HCT116 (cell line): ENCODE data around the gene LAMB2. TPM values are rescaled to one million over a fixed set of nuclear protein-coding genes. Genes with fewer than 3 reads are reported as not detected.

Experiments
- ATAC-seq: fragments of 200-7000 bp; cut with Tn5 transposase; 2 replicates; pipeline ENCODE4 v1.9.1; 2020; ENCODE audit warnings: mild to moderate bottlenecking, moderate library complexity
- BruUV-seq: library from RNA; stranded (reverse); fragments of 400-500 nt; replicated peaks from 2 replicates; lab custom pipeline; 2021; lab: Mats Ljungman, UMichigan
- CTCF ChIA-PET: fragments of 300-600 bp; sonication (Branson Sonifier 250); formaldehyde crosslinking; loops from one replicate; lab custom pipeline; 2021; ENCODE audit warnings: antibody characterized with exemption; lab: Charles Lee
- POLR2A ChIA-PET: fragments of 300-600, 350-600 bp; sonication (Branson Sonifier 250); formaldehyde crosslinking; loops from one replicate; lab custom pipeline; 2021; ENCODE audit warnings: antibody characterized with exemption; lab: Charles Lee
- RAD21 ChIA-PET, 2 experiments: fragments of 300-600 bp; sonication (Branson Sonifier 250); formaldehyde crosslinking; loops; one replicate each; lab custom pipeline; 2023; ENCODE audit warnings: low total read pairs in 2 of 2; ENCODE audit not compliant: uncharacterized antibody in 2 of 2, unreplicated experiment in 2 of 2, low non-redundant PET in 1 of 2; lab: Charles Lee
- DNase-seq: peaks from one replicate; pipeline ENCODE4 v3.0.0-alpha.2; 2010; ENCODE audit warnings: low read depth, low spot score
- H2AFZ ChIP-seq: fragments of 200-600 bp; shearing (Covaris generic), sonication (generic); 2 replicates; pipeline ENCODE4 v1.6.1; 2017; ENCODE audit warnings: low read depth, mixed run types, mixed read lengths, antibody characterized with exemption, low read length; ENCODE audit not compliant: poor library complexity, severe bottlenecking
- H3K27ac ChIP-seq: 2 replicates; pipeline ENCODE4 v1.5.1; 2012; ENCODE audit warnings: low read depth, low read length
- H3K27me3 ChIP-seq: fragments of 200-600 bp; sonication (generic); 2 replicates; pipeline ENCODE4 v1.6.1; 2016; ENCODE audit warnings: mixed run types, low read length, mixed read lengths; ENCODE audit not compliant: insufficient read depth
- H3K36me3 ChIP-seq, 2 experiments: fragments of 200-500 bp in 1 of 2; fragments of 200-600 bp in 1 of 2; sonication (Bioruptor generic) in 1 of 2; sonication (generic) in 1 of 2; 2 replicates each; pipeline versions ENCODE4 v1.5.1 to v1.6.1; 2014 to 2016; ENCODE audit warnings: low read length in 2 of 2, inconsistent platforms in 1 of 2, mixed read lengths in 1 of 2, mixed run types in 1 of 2; ENCODE audit not compliant: insufficient read depth in 2 of 2, control insufficient read depth in 1 of 2
- H3K4me1 ChIP-seq, 2 experiments: fragments of 200-600 bp in 1 of 2; sonication (generic) in 1 of 2; 2 replicates each; pipeline versions ENCODE4 v1.5.1 to v1.6.1; 2012 to 2017; ENCODE audit warnings: low read length in 2 of 2, inconsistent platforms in 1 of 2, mild to moderate bottlenecking in 1 of 2, mixed read lengths in 1 of 2, mixed run types in 1 of 2, moderate library complexity in 1 of 2; ENCODE audit not compliant: insufficient read depth in 2 of 2, control insufficient read depth in 1 of 2
- H3K4me2 ChIP-seq: fragments of 200-600 bp; sonication (generic); 2 replicates; pipeline ENCODE4 v1.6.1; 2017; ENCODE audit warnings: mixed run types, low read length, mixed read lengths
- H3K4me3 ChIP-seq, 2 experiments: fragments of 200-600 bp in 1 of 2; sonication (generic) in 1 of 2; replicated peaks in 1 of 2; 2 replicates each; pipeline ENCODE4 v1.5.1; 2011 to 2016; ENCODE audit warnings: low read length in 2 of 2, control low read depth in 1 of 2, low read depth in 1 of 2, mild to moderate bottlenecking in 1 of 2, mixed read lengths in 1 of 2, mixed run types in 1 of 2
- H3K79me2 ChIP-seq: fragments of 200-600 bp; sonication (generic); 2 replicates; pipeline ENCODE4 v1.6.1; 2017; ENCODE audit warnings: mild to moderate bottlenecking, mixed run types, low read length, moderate library complexity, mixed read lengths; ENCODE audit not compliant: insufficient read depth
- H3K9ac ChIP-seq: fragments of 200-600 bp; sonication (generic); 2 replicates; pipeline ENCODE4 v1.6.1; 2016; ENCODE audit warnings: low read length, mixed read lengths
- H3K9me2 ChIP-seq: fragments of 200-600 bp; sonication (generic), shearing (Covaris generic); 2 replicates; pipeline ENCODE4 v1.6.1; 2017; ENCODE audit warnings: mixed run types, mild to moderate bottlenecking, moderate library complexity; ENCODE audit not compliant: insufficient read depth
- H3K9me3 ChIP-seq, 2 experiments: fragments of 200-500 bp in 1 of 2; fragments of 200-600 bp in 1 of 2; sonication (Bioruptor generic) in 1 of 2; sonication (generic) in 1 of 2; 2 replicates each; pipeline ENCODE4 v1.6.1; 2014 to 2017; ENCODE audit warnings: low read length in 2 of 2, mixed read lengths in 2 of 2, inconsistent platforms in 1 of 2, low read depth in 1 of 2, mild to moderate bottlenecking in 1 of 2, mixed run types in 1 of 2, moderate library complexity in 1 of 2; ENCODE audit not compliant: control insufficient read depth in 1 of 2, insufficient read depth in 1 of 2
- H4K20me1 ChIP-seq: fragments of 200-600 bp; sonication (generic), shearing (Covaris generic); 2 replicates; pipeline ENCODE4 v1.6.1; 2017; ENCODE audit warnings: mixed run types, mild to moderate bottlenecking, moderate library complexity; ENCODE audit not compliant: insufficient read depth
- EZH2 ChIP-seq: fragments of 200-600 bp; sonication (generic); IDR thresholded peaks from 2 replicates; pipeline ENCODE4 v1.6.1; 2017; ENCODE audit warnings: antibody characterized with exemption, mixed run types
- EZH2phosphoT487 ChIP-seq: fragments of 200-600 bp; IDR thresholded peaks from 2 replicates; pipeline ENCODE4 v1.6.1; 2018; ENCODE audit warnings: antibody characterized with exemption, borderline replicate concordance
- FOSL1 ChIP-seq: IDR thresholded peaks from 2 replicates; pipeline ENCODE4 v1.6.1; 2012; ENCODE audit warnings: low read depth
- POLR2A ChIP-seq: IDR thresholded peaks from 2 replicates; pipeline ENCODE4 v1.7.0; 2011; ENCODE audit warnings: borderline replicate concordance; ENCODE audit not compliant: insufficient read depth, insufficient read length; ENCODE audit errors: extremely low read depth
- RAD21 ChIP-seq: IDR thresholded peaks from 2 replicates; pipeline ENCODE4 v1.6.1; 2012; ENCODE audit warnings: low read depth, mild to moderate bottlenecking
- SRF ChIP-seq: IDR thresholded peaks from 2 replicates; pipeline ENCODE4 v1.6.1; 2012; ENCODE audit warnings: low read depth
- YY1 ChIP-seq: IDR thresholded peaks from 2 replicates; pipeline ENCODE4 v1.6.1; 2011; ENCODE audit warnings: low read length, low read depth, moderate library complexity, mild to moderate bottlenecking; ENCODE audit not compliant: insufficient replicate concordance; ENCODE audit errors: extremely low read depth
- ZBTB33 ChIP-seq: IDR thresholded peaks from 2 replicates; pipeline ENCODE4 v1.6.1; 2011; ENCODE audit warnings: mild to moderate bottlenecking, low read length, moderate library complexity; ENCODE audit not compliant: insufficient replicate concordance; ENCODE audit errors: extremely low read depth
- intact Hi-C: fragments of 100-400 bp; cut with micrococcal nuclease; formaldehyde crosslinking; loops from 2 replicates; pipeline ENCODE4 v1.10.0; 2022
- total RNA-seq: library from RNA; stranded (reverse); gene quantifications from one replicate; pipeline ENCODE4 v1.2.1, GENCODE V29; 2021; ENCODE audit not compliant: unreplicated experiment
- TF ChIP-seq, protein P1 (sequence below): IDR thresholded peaks from 2 replicates; pipeline ENCODE4 v1.6.1; 2012

LAMB2 gene
- total RNA-seq, 1 experiment from 2014 or later: 213 TPM

GRCh38 chr3:49119439-49119838, 13.4 kb downstream of the LAMB2 start:
- Histone ChIP-seq H3K9me2 (no peaks in the 10 kb centered on the region), H3K4me2 (peak overlapping the region; percentile 99), H3K27ac (peak overlapping the region; percentile 100), H3K36me3 (peaks cover 39 to 40% of the 10 kb centered on the region in 2 experiments), H3K79me2 (peaks cover 21% of the 10 kb centered on the region), H3K9ac (peak overlapping the region; percentile 96), H3K4me3 (peak overlapping the region; percentile 77 to 83), H4K20me1 (no peaks in the 10 kb centered on the region), H3K4me1 (peaks cover 7 to 14% of the 10 kb centered on the region in 2 experiments), H3K9me3 (no peaks in the 10 kb centered on the region), H2AFZ (no peak overlapping the region), H3K27me3 (no peaks in the 10 kb centered on the region)
- POLR2A ChIA-PET: no interaction called here
- no TSS peak for BruUV-seq
- DNase-seq: no peak
- ATAC-seq: no peak
- CTCF ChIA-PET: no interaction called here
- TF ChIP-seq EZH2 (no peak), YY1 (no peak), FOSL1 (no peak), SRF (no peak), RAD21 (no peak), POLR2A (no peak), ZBTB33 (no peak), EZH2phosphoT487 (no peak)
- TF ChIP-seq, protein P1, sequence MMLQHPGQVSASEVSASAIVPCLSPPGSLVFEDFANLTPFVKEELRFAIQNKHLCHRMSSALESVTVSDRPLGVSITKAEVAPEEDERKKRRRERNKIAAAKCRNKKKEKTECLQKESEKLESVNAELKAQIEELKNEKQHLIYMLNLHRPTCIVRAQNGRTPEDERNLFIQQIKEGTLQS: no peak
- intact Hi-C loops: no loop called here
- RAD21 ChIA-PET: no interaction called here
